Measurements from ENCODE around the gene HCN1.
"Not testable (repeated sequence)": the region's sequence is repeated elsewhere in the genome, so short reads cannot be mapped to it uniquely, and the experiment has no call there.

The HCN1 gene

GRCh38 chr5:45601424-45601823, 94.8 kb downstream of the HCN1 start:
- H3K4me3 ChIP-seq (ENCODE audit: low read length): no peak overlapping the region
- no peak overlapping the region for H3K27ac ChIP-seq (ENCODE audit: low read depth, low read length)
- H3K4me2 ChIP-seq (ENCODE audit: low read length): no peak overlapping the region
- H3F3A ChIP-seq (ENCODE audit: control insufficient read depth, insufficient read depth): no peaks in the 10 kb centered on the region
- H3K9me2 ChIP-seq (replicated peaks; ENCODE audit: control insufficient read depth, low read length): no peaks in the 10 kb centered on the region
- no peaks in the 10 kb centered on the region for H3K4me1 ChIP-seq (ENCODE audit: control insufficient read depth, low read length)
- no peaks in the 10 kb centered on the region for H3K27me3 ChIP-seq (ENCODE audit: control insufficient read depth, low read length)
- TF ChIP-seq CTCF (IDR thresholded peaks at IDR 0.05; ENCODE audit: low read depth, low read length, poor library complexity, severe bottlenecking) (no peak), EZH2phosphoT487 (IDR thresholded peaks at IDR 0.05; ENCODE audit: borderline replicate concordance, low read length) (no peak)
- H3K79me2 ChIP-seq (ENCODE audit: control insufficient read depth, low read length): no peaks in the 10 kb centered on the region
- no peaks in the 10 kb centered on the region for H3K9me3 ChIP-seq (ENCODE audit: control insufficient read depth, insufficient read depth, low read length)
- H3K36me3 ChIP-seq (ENCODE audit: control insufficient read depth, low read length): no peaks in the 10 kb centered on the region
- no peaks in the 10 kb centered on the region for H4K20me1 ChIP-seq (ENCODE audit: control insufficient read depth, insufficient read depth, low read depth, low read length)

GRCh38 chr5:45596320-45596719, 99.9 kb downstream of the HCN1 start:
- H3K4me1 ChIP-seq (ENCODE audit: control insufficient read depth, low read length): no peaks in the 10 kb centered on the region
- no peaks in the 10 kb centered on the region for H3K79me2 ChIP-seq (ENCODE audit: control insufficient read depth, low read length)
- H3K27me3 ChIP-seq (ENCODE audit: control insufficient read depth, low read length): no peaks in the 10 kb centered on the region
- no peak overlapping the region for H3K4me2 ChIP-seq (ENCODE audit: low read length)
- H3K9me3 ChIP-seq (ENCODE audit: control insufficient read depth, insufficient read depth, low read length): no peaks in the 10 kb centered on the region
- no peaks in the 10 kb centered on the region for H3F3A ChIP-seq (ENCODE audit: control insufficient read depth, insufficient read depth)
- H3K9me2 ChIP-seq (replicated peaks; ENCODE audit: control insufficient read depth, low read length): no peaks in the 10 kb centered on the region
- no peak overlapping the region for H3K4me3 ChIP-seq (ENCODE audit: low read length)
- H3K27ac ChIP-seq (ENCODE audit: low read depth, low read length): no peak overlapping the region
- H3K36me3 ChIP-seq (ENCODE audit: control insufficient read depth, low read length): no peaks in the 10 kb centered on the region
- TF ChIP-seq CTCF (IDR thresholded peaks at IDR 0.05; ENCODE audit: low read depth, low read length, poor library complexity, severe bottlenecking) (no peak), EZH2phosphoT487 (IDR thresholded peaks at IDR 0.05; ENCODE audit: borderline replicate concordance, low read length) (no peak)
- H4K20me1 ChIP-seq (ENCODE audit: control insufficient read depth, insufficient read depth, low read depth, low read length): no peaks in the 10 kb centered on the region

GRCh38 chr5:45586001-45586400, 110.2 kb downstream of the HCN1 start:
- H3K36me3 ChIP-seq (ENCODE audit: control insufficient read depth, low read length); H3K27me3 ChIP-seq (ENCODE audit: control insufficient read depth, low read length); H3K9me3 ChIP-seq (ENCODE audit: control insufficient read depth, insufficient read depth, low read length); H3K27ac ChIP-seq (ENCODE audit: low read depth, low read length); H3K79me2 ChIP-seq (ENCODE audit: control insufficient read depth, low read length); H3K4me1 ChIP-seq (ENCODE audit: control insufficient read depth, low read length); H4K20me1 ChIP-seq (ENCODE audit: control insufficient read depth, insufficient read depth, low read depth, low read length); H3K4me3 ChIP-seq (ENCODE audit: low read length); H3F3A ChIP-seq (ENCODE audit: control insufficient read depth, insufficient read depth); H3K4me2 ChIP-seq (ENCODE audit: low read length); H3K9me2 ChIP-seq (replicated peaks; ENCODE audit: control insufficient read depth, low read length): not testable (repeated sequence)

DNA sequence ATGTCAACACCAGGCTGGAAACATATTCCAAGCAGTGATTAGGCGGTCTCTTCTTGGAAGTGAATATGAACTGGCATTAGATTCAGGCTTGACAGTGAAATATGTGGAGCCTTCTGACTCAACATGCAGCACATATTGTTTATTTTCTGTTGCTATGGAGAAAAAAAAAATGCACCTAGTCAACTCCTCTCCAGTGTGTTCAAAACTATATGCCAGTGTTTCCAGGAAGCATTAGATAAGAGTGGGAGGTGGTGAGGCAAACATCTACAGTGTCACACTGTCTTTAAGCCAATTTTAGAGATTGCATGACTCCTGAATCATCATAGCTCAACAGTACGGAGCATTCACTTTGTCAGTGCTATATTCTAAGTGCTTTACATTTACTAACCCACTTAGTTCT, 117.9 kb downstream of the HCN1 start:
- Histone ChIP-seq H3K36me3 (ENCODE audit: control insufficient read depth, low read length) (no peaks in the 10 kb centered on the region), H3K4me3 (ENCODE audit: low read length) (no peak overlapping the region), H3K4me1 (ENCODE audit: control insufficient read depth, low read length) (no peaks in the 10 kb centered on the region), H3K9me2 (replicated peaks; ENCODE audit: control insufficient read depth, low read length) (no peaks in the 10 kb centered on the region), H3K4me2 (ENCODE audit: low read length) (no peak overlapping the region), H3K79me2 (ENCODE audit: control insufficient read depth, low read length) (no peaks in the 10 kb centered on the region), H3K27me3 (ENCODE audit: control insufficient read depth, low read length) (no peaks in the 10 kb centered on the region), H4K20me1 (ENCODE audit: control insufficient read depth, insufficient read depth, low read depth, low read length) (no peaks in the 10 kb centered on the region), H3K27ac (ENCODE audit: low read depth, low read length) (no peak overlapping the region), H3F3A (ENCODE audit: control insufficient read depth, insufficient read depth) (no peaks in the 10 kb centered on the region), H3K9me3 (ENCODE audit: control insufficient read depth, insufficient read depth, low read length) (no peaks in the 10 kb centered on the region)
- TF ChIP-seq CTCF (IDR thresholded peaks at IDR 0.05; ENCODE audit: low read depth, low read length, poor library complexity, severe bottlenecking): no peak
- no peak for TF ChIP-seq EZH2phosphoT487 (IDR thresholded peaks at IDR 0.05; ENCODE audit: borderline replicate concordance, low read length)
